NB4 (cell line): ENCODE measurements around the gene TMEM59L.

Source experiments
- CTCF ChIP-seq: IDR thresholded peaks from one replicate; pipeline ENCODE4 v1.5.1; 2012; ENCODE audit warnings: low read depth, low read length
- MAX ChIP-seq: IDR thresholded peaks from 2 replicates; pipeline ENCODE4 v1.6.1; 2011; ENCODE audit warnings: low read depth, low read length
- POLR2A ChIP-seq: IDR thresholded peaks from 2 replicates; pipeline ENCODE4 v1.6.1; 2011; ENCODE audit warnings: mild to moderate bottlenecking; ENCODE audit not compliant: insufficient read length; ENCODE audit errors: extremely low read depth

GRCh38 chr19:18647371-18647767, 34.7 kb downstream of the TMEM59L start:
- TF ChIP-seq CTCF (no peak), POLR2A (no peak), MAX (no peak)
